Thymus (tissue), 11 donors: ENCODE data around the gene LDLRAD3. TPM values are rescaled to one million over a fixed set of nuclear protein-coding genes. Genes with fewer than 3 reads are reported as not detected.
A peak's percentile ranks its signal among the peaks of the same experiment; 100 is the strongest.

Experiments used
- DNase-seq, 9 donors: peaks; one replicate each; pipeline ENCODE4 v3.0.0-alpha.2; 2013; ENCODE audit warnings: low spot score in 9 of 9, low read depth in 6 of 9, missing footprints in 1 of 9
- H3K27ac ChIP-seq, 2 donors: one replicate each; pipeline ENCODE4 v1.5.1; 2013; ENCODE audit warnings: control low read depth in 1 of 2, low read depth in 1 of 2, low read length in 1 of 2, mild to moderate bottlenecking in 1 of 2, moderate library complexity in 1 of 2
- H3K27me3 ChIP-seq, 2 donors: one replicate each; pipeline ENCODE4 v1.5.1; 2013; ENCODE audit warnings: low read length in 1 of 2; ENCODE audit not compliant: control insufficient read depth in 2 of 2, insufficient read depth in 1 of 2
- H3K36me3 ChIP-seq, 2 donors: one replicate each; pipeline ENCODE4 v1.5.1; 2013; ENCODE audit warnings: low read length in 1 of 2, mild to moderate bottlenecking in 1 of 2, moderate library complexity in 1 of 2; ENCODE audit not compliant: control insufficient read depth in 2 of 2, insufficient read depth in 2 of 2
- H3K4me1 ChIP-seq, 2 donors: one replicate each; pipeline ENCODE4 v1.5.1; 2013; ENCODE audit warnings: low read length in 2 of 2; ENCODE audit not compliant: control insufficient read depth in 2 of 2, insufficient read depth in 2 of 2
- H3K4me3 ChIP-seq, 2 donors: one replicate each; pipeline ENCODE4 v1.5.1; 2013; ENCODE audit warnings: low read length in 2 of 2, control low read depth in 1 of 2, mild to moderate bottlenecking in 1 of 2
- H3K9me3 ChIP-seq, 2 donors: one replicate each; pipeline ENCODE4 v1.5.1; 2013; ENCODE audit warnings: low read length in 1 of 2, mild to moderate bottlenecking in 1 of 2; ENCODE audit not compliant: control insufficient read depth in 2 of 2, insufficient read depth in 1 of 2
- WGBS: extraction: QIAGEN DNeasy Blood & Tissue Kit; methylation state at CpG from one replicate; pipeline ENCODE4 v1.1.7; 2013; 5-methylcytosine and 5-hydroxymethylcytosine counted together
- polyA plus RNA-seq: library from polyadenylated mRNA; stranded (reverse); fragments of 200-250 nt; gene quantifications from one replicate; pipeline ENCODE4 v1.2.3, GENCODE V29; 2013
- total RNA-seq: library from RNA; stranded (reverse); fragments of 120-200 nt; gene quantifications from one replicate; pipeline ENCODE4 v1.2.4, GENCODE V29; 2013
- donor health status: healthy.

The LDLRAD3 gene
- total and polyA plus RNA-seq, 2 donors = 2.1 to 6.9 TPM

DNA sequence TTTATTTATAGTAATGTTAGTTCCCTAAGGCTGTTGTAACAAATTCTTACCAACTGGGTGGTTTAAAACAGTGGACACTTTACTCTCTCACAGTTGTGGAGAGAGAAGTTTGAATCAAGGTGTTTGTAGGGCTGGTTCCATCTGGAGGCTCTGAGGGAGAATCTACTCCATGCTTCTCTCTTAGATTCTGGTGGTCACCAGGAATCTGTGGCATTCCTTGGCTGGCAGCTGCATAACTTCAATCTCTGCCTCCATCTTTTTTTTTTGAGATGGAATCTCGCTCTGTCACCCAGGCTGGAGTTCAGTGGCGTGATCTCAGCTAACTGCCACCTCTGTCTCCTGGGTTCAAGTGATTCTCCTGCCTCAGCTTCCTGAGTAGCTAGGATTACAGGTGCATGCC, 46.3 kb downstream of the LDLRAD3 start:
- Histone ChIP-seq H3K36me3 (no peaks in the 10 kb centered on the region), H3K27me3 (peaks cover 0 to 6% of the 10 kb centered on the region in 2 donors), H3K9me3 (peaks cover 0 to 4% of the 10 kb centered on the region in 2 donors), H3K27ac (no peak overlapping the region), H3K4me3 (no peak overlapping the region), H3K4me1 (no peaks in the 10 kb centered on the region)
- no peak for DNase-seq
- 94% methylated on average over 2 of the region's 2 CpGs for WGBS

- no peak for DNase-seq
- 94% methylated on average over 3 of the region's 3 CpGs for WGBS
Measured at GRCh38 chr11:35990816-35991215, 47.0 kb downstream of the LDLRAD3 start.

DNA sequence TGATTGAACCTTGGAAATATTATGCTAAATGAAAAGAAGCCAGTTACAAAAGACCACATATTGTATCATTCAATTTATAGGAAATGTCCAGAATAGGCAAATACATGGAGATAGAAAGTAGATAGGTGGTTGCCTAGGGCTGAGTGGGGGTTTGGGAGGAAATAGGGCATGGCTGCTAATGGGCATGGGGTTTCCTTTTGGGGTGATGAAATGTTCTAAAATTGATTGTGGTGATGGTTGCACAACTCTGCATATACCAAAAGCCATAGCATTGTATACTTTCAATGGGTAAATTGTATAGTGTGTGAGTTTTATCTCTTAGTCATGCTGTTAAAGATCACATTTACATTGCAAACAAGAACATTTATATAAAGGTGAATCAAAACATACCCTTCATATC, 48.7 kb downstream of the LDLRAD3 start:
- no peaks in the 10 kb centered on the region for H3K9me3 ChIP-seq
- H3K4me1 ChIP-seq = no peaks in the 10 kb centered on the region
- H3K4me3 ChIP-seq = no peak overlapping the region
- no peak for DNase-seq
- H3K36me3 ChIP-seq = no peaks in the 10 kb centered on the region
- peaks cover 0 to 8% of the 10 kb centered on the region in 2 donors for H3K27me3 ChIP-seq
- H3K27ac ChIP-seq = no peak overlapping the region

More at GRCh38 chr11:35990816-35991215, 47.0 kb downstream of the LDLRAD3 start:
- H3K9me3 ChIP-seq = peaks cover 0 to under 1% of the 10 kb centered on the region in 2 donors
- peaks cover 0 to 8% of the 10 kb centered on the region in 2 donors for H3K27me3 ChIP-seq
- no peak overlapping the region for H3K27ac ChIP-seq
- no peaks in the 10 kb centered on the region for H3K4me1 ChIP-seq
- H3K36me3 ChIP-seq = no peaks in the 10 kb centered on the region
- no peak overlapping the region for H3K4me3 ChIP-seq

DNA sequence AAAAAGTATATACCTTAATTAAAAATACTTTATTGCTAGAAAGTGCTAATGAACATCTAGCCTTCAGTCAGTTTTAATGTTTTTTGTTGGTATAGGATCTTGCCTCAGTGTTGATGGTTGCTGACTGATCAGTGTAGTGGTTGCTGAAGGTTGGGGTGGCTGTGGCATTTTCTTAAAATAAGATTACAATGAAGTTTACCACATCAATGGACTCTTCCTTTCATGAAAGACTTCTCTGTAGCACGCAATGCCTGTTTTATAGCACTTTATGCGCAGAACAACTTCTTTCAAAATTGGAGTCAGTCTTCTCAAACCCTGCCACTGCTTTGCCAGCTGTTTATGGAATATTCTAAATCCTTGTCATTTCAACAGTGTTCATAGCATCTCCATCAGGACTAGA, 50.6 kb downstream of the LDLRAD3 start:
- WGBS = 17% methylated on average over 2 of the region's 2 CpGs
- Histone ChIP-seq H3K27ac (no peak overlapping the region), H3K4me1 (no peaks in the 10 kb centered on the region), H3K9me3 (no peaks in the 10 kb centered on the region), H3K4me3 (no peak overlapping the region), H3K36me3 (no peaks in the 10 kb centered on the region), H3K27me3 (peaks cover 0 to 8% of the 10 kb centered on the region in 2 donors)
- peak in 7 of 9 donors; percentile 6 to 70 (median 26) for DNase-seq

GRCh38 chr11:35995681-35996271, 51.9 kb downstream of the LDLRAD3 start:
- DNase-seq = no peak
- WGBS = 87% methylated on average over 5 of the region's 5 CpGs

GRCh38 chr11:35997902-35998520, 54.1 kb downstream of the LDLRAD3 start:
- no peak for DNase-seq
- Histone ChIP-seq H3K27ac (no peak overlapping the region), H3K4me1 (no peaks in the 10 kb centered on the region), H3K4me3 (no peak overlapping the region), H3K9me3 (no peaks in the 10 kb centered on the region), H3K27me3 (peaks cover 0 to 11% of the 10 kb centered on the region in 2 donors), H3K36me3 (no peaks in the 10 kb centered on the region)
- 93% methylated on average over 6 of the region's 6 CpGs for WGBS

More at GRCh38 chr11:35995681-35996271, 51.9 kb downstream of the LDLRAD3 start:
- Histone ChIP-seq H3K36me3 (no peaks in the 10 kb centered on the region), H3K4me3 (no peak overlapping the region), H3K27ac (no peak overlapping the region), H3K4me1 (no peaks in the 10 kb centered on the region), H3K27me3 (peaks cover 0 to 11% of the 10 kb centered on the region in 2 donors), H3K9me3 (no peaks in the 10 kb centered on the region)

DNA sequence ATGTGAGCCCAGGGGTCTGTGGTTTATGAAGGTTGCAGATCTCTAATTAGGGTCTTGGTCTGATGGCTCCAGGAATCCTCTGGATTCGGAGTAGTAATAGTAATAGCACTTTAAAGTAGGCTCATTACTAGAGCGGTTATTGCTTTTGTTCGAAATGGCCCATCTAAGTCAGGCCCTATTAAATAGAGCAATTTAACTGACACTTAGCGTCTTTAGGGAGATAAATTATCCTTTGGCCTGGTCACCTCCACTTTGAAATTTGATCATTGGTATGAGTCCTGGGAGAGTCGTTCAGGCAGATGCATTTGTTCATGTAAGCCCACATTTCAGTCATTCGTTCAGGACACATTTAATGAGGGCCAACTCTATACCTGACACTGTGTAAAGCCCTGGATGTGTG, 54.8 kb downstream of the LDLRAD3 start:
- DNase-seq = no peak
- H3K9me3 ChIP-seq = no peaks in the 10 kb centered on the region
- H3K4me1 ChIP-seq = no peaks in the 10 kb centered on the region
- peaks cover 0 to 4% of the 10 kb centered on the region in 2 donors for H3K27me3 ChIP-seq
- no peak overlapping the region for H3K4me3 ChIP-seq
- 90% methylated on average over 6 of the region's 6 CpGs for WGBS
- no peaks in the 10 kb centered on the region for H3K36me3 ChIP-seq
- H3K27ac ChIP-seq = no peak overlapping the region

- no peaks in the 10 kb centered on the region for H3K36me3 ChIP-seq
- no peak overlapping the region for H3K4me3 ChIP-seq
- no peaks in the 10 kb centered on the region for H3K4me1 ChIP-seq
- peaks cover 0 to 6% of the 10 kb centered on the region in 2 donors for H3K9me3 ChIP-seq
- peaks cover 0 to 3% of the 10 kb centered on the region in 2 donors for H3K27me3 ChIP-seq
- DNase-seq = no peak
- WGBS = 84% methylated on average over 6 of the region's 6 CpGs
- no peak overlapping the region for H3K27ac ChIP-seq
Measured at GRCh38 chr11:36000616-36001190, 56.8 kb downstream of the LDLRAD3 start.

DNA sequence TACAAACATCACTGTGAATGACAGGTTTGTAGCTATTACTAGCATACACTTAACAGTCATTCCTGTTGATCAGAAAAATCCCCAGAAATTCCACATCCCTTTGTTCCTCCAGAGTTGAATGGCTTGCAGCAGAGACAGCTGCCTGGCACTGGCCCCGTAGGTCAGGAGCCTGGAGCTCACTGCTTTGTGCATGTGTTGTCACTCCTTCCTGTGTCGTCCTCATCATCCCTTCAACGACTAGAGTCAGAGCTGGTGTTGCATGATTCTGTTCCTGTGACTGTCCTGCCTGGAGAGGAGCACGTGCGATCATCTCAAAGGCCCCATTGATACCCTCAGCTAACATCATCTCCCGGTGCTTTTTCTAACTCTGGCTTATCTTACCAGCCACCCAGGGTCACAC, 58.3 kb downstream of the LDLRAD3 start:
- Histone ChIP-seq H3K4me1 (no peaks in the 10 kb centered on the region), H3K27me3 (peaks cover 0 to 2% of the 10 kb centered on the region in 2 donors), H3K27ac (no peak overlapping the region), H3K9me3 (peaks cover 0 to 6% of the 10 kb centered on the region in 2 donors), H3K36me3 (no peaks in the 10 kb centered on the region), H3K4me3 (no peak overlapping the region)
- 85% methylated on average over 6 of the region's 6 CpGs for WGBS
- DNase-seq = no peak
